Measurements from ENCODE around the gene TMEM51.

Gene TMEM51

DNA sequence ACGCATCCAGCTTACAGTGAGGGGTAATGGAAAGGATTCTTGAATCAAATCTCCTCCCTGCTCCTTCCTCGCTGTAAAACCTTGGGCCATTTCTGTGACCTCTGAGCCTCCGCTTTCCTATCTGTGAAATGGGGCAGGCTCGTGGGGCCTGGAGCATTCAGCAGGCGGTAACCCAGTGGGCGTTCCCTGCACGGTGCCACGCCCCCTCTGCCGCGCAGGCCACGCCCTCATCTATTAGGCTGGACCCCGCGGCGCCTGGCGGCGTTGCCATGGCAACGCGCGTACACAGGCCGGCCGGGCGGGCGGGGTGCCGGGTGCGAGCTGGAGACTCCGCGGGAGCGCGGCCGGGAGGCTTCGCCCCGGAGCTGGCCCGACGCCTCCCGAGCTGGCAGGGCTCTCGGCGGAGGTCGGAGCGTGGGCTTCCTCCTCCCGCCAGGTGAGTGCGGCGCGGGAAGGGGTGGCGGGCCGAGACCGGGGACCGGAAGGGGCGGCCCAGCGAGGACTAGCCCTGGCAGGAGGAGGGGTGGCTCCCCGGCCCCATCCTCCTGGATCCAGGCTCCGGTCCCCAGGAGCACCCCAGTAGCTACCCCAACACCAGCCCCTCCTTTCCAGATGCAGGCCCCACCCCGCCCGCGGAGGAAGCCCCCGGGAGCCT lies 93.5 kb downstream of the TMEM51 start, which contains the start of gene FHAD1:
FHAD1 (plus strand) TSS at position 264 of the 655 bp plus-strand sequence. CDS start 4,562 bp downstream, outside the sequence.
- no peak for TF ChIP-seq POLR2AphosphoS5 (IDR thresholded peaks at IDR 0.05; ENCODE audit: low read depth, low read length)
- TF ChIP-seq TAF1 (IDR thresholded peaks at IDR 0.05; ENCODE audit: borderline replicate concordance, insufficient read depth, low read length): no peak
- no peak for TF ChIP-seq FOXP2 (optimal IDR thresholded peaks at IDR 0.05; ENCODE audit: borderline replicate concordance, extremely low read depth, extremely low read length, insufficient read depth)
- no peak for TF ChIP-seq REST (IDR thresholded peaks at IDR 0.05; ENCODE audit: insufficient read depth in 1 of 2, low read depth in 2 of 2, low read length in 2 of 2)
- TF ChIP-seq SIN3A (IDR thresholded peaks at IDR 0.05; ENCODE audit: borderline replicate concordance, insufficient read depth, low read length): no peak

GRCh38 chr1:15248216-15248615 lies 94.7 kb downstream of the TMEM51 start:
- TF ChIP-seq POLR2AphosphoS5 (IDR thresholded peaks at IDR 0.05; ENCODE audit: low read depth, low read length) (no peak), SIN3A (IDR thresholded peaks at IDR 0.05; ENCODE audit: borderline replicate concordance, insufficient read depth, low read length) (no peak), TAF1 (IDR thresholded peaks at IDR 0.05; ENCODE audit: borderline replicate concordance, insufficient read depth, low read length) (no peak), FOXP2 (optimal IDR thresholded peaks at IDR 0.05; ENCODE audit: borderline replicate concordance, extremely low read depth, extremely low read length, insufficient read depth) (no peak), REST (IDR thresholded peaks at IDR 0.05; ENCODE audit: insufficient read depth in 1 of 2, low read depth in 2 of 2, low read length in 2 of 2) (no peak)

DNA sequence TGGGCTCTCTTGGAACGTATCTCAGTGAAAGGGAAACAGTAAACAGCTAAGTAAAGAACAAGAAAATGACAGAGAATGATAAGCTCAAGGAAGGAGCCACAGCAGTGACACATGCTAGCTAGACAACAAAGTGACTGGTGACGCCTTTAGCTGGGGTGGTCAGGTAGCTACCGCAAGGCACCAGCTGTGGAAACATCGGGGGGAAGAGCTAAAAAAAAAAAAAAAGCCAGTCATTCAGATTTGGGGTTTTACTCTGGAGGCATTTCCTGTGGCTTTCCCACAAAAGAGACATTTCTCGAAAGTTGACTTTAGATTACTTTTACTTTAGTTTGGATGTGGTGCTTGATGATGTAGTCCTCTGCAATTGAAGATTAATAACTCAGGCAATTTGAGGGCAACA lies 95.5 kb downstream of the TMEM51 start:
- no peak for TF ChIP-seq REST (IDR thresholded peaks at IDR 0.05; ENCODE audit: insufficient read depth in 1 of 2, low read depth in 2 of 2, low read length in 2 of 2)
- no peak for TF ChIP-seq TAF1 (IDR thresholded peaks at IDR 0.05; ENCODE audit: borderline replicate concordance, insufficient read depth, low read length)
- no peak for TF ChIP-seq SIN3A (IDR thresholded peaks at IDR 0.05; ENCODE audit: borderline replicate concordance, insufficient read depth, low read length)
- no peak for TF ChIP-seq POLR2AphosphoS5 (IDR thresholded peaks at IDR 0.05; ENCODE audit: low read depth, low read length)

DNA sequence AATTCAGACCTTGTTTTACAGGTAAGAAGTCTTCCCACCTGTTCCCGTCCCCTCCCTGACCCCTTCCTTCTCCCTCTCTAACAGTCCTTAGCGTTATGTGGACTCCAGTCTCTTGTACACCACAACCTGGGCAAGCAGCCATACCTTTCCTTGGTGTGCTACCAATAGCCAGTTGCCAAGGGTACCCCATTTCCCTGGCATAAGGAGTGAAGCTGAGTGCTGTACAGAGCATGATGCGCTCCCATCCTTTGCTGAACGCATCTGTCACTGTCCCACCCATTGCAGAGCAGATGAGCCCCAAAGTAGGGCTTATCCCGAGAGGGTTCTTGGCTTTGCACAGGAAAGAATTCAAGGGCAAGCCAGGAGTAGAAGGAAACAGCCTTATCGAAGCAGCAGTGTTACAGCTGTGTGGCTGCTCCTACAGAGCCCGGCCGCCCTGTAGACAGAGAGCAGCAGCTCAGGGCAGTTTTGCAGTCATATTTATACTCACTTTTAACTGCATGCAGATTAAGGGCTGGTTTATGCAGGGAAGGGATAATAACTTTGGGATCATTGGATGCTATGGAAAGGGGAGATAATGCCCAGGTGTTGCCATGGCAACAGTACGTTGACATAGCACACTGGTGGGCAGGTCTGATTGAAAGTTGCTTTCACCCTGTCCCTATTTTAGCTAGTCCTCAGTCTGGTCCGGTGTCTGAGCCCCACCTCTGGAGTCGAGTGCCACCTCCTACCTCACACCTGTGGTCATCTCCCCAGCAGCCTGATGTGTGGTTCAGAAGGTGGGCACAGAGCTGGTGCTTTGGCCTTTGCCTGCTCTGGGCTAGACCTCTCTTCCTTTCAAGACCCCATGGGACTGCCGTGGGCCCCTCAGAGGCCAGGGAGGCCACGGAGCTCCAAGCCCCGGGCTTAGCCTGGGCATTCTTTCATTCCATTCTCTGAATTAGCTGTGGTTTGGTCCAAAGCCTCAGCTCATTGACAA lies 98.6 kb downstream of the TMEM51 start:
- TF ChIP-seq FOXP2 (optimal IDR thresholded peaks at IDR 0.05; ENCODE audit: borderline replicate concordance, extremely low read depth, extremely low read length, insufficient read depth) (no peak), SIN3A (IDR thresholded peaks at IDR 0.05; ENCODE audit: borderline replicate concordance, insufficient read depth, low read length) (no peak)

- TF ChIP-seq REST (IDR thresholded peaks at IDR 0.05; ENCODE audit: insufficient read depth in 1 of 2, low read depth in 2 of 2, low read length in 2 of 2): no peak
- no peak for TF ChIP-seq POLR2AphosphoS5 (IDR thresholded peaks at IDR 0.05; ENCODE audit: low read depth, low read length)
- TF ChIP-seq TAF1 (IDR thresholded peaks at IDR 0.05; ENCODE audit: borderline replicate concordance, insufficient read depth, low read length): no peak
- TF ChIP-seq SIN3A (IDR thresholded peaks at IDR 0.05; ENCODE audit: borderline replicate concordance, insufficient read depth, low read length): no peak
- no peak for TF ChIP-seq FOXP2 (optimal IDR thresholded peaks at IDR 0.05; ENCODE audit: borderline replicate concordance, extremely low read depth, extremely low read length, insufficient read depth)
These were observed 101.0 kb downstream of the TMEM51 start for GRCh38 chr1:15254559-15254958.
